AG04449 (cell line): Measurements from ENCODE around the gene LCN2.

Source experiments
- CTCF ChIA-PET: fragments of 350-600 bp; formaldehyde crosslinking; extraction: SDS; loops from one replicate; lab custom pipeline; 2021; ENCODE audit warnings: antibody characterized with exemption; lab: Yijun Ruan, JAX
- POLR2A ChIA-PET: fragments of 400-600, 350-600 bp; formaldehyde crosslinking; extraction: SDS; loops from one replicate; lab custom pipeline; 2020; ENCODE audit warnings: antibody characterized with exemption, inconsistent platforms; lab: Yijun Ruan, JAX
- DNase-seq: peaks from one replicate; pipeline ENCODE4 v3.0.0-alpha.2; 2010; ENCODE audit warnings: low read depth, low spot score
- H3K4me3 ChIP-seq: 2 replicates; pipeline ENCODE4 v1.5.1; 2011; ENCODE audit warnings: low read depth, mild to moderate bottlenecking, control low read depth, low read length
- CTCF ChIP-seq: IDR thresholded peaks from one replicate; pipeline ENCODE4 v1.5.1; 2011; ENCODE audit warnings: mild to moderate bottlenecking, moderate library complexity, low read length, control low read depth, inconsistent platforms; ENCODE audit not compliant: insufficient read depth; ENCODE audit errors: missing control alignments

The LCN2 gene

GRCh38 chr9:128188209-128188608 is 39.0 kb downstream of the LCN2 start:
- H3K4me3 ChIP-seq = no peak overlapping the region
- no peak for TF ChIP-seq CTCF
- CTCF ChIA-PET = interaction anchor here (0.7 to 1.7 kb wide), 6 partner anchors 8 to 27 kb away, joined by 3 to 7 read pairs (median 5); partner anchors contain the start of gene DNM1
- POLR2A ChIA-PET = no interaction called here
- no peak for DNase-seq

- DNase-seq = no peak
- ChIA-PET CTCF (interaction anchor here (1.2 to 3.5 kb wide), 11 partner anchors 7 to 57 kb away, joined by 3 to 33 read pairs (median 7); partner anchors contain the start of gene DNM1), POLR2A (interaction anchor here (1.0 kb wide), 1 partner anchor 53 kb away, joined by 3 read pairs; no protein-coding TSS in a partner anchor)
- no peak for TF ChIP-seq CTCF
- H3K4me3 ChIP-seq = peak overlapping the region; percentile 20
Observed at GRCh38 chr9:128190013-128190412, 40.8 kb downstream of the LCN2 start.

GRCh38 chr9:128190516-128191405 is 41.5 kb downstream of the LCN2 start:
- H3K4me3 ChIP-seq = peak overlapping the region; percentile 82
- TF ChIP-seq CTCF = no peak
- DNase-seq = no peak
- ChIA-PET CTCF (interaction anchor here (0.9 to 3.5 kb wide), 15 partner anchors 8 to 151 kb away, joined by 3 to 33 read pairs (median 5); partner anchors contain the start of gene DNM1), POLR2A (interaction anchor here (0.7 to 1.0 kb wide), 2 partner anchors 26 to 54 kb away, joined by 3 read pairs; no protein-coding TSS in a partner anchor)

GRCh38 chr9:128191406-128192046 is 42.3 kb downstream of the LCN2 start, which contains the start of gene CIZ1:
TSS of gene CIZ1 (minus strand) at chr9:128191572. CDS start at chr9:128190857, 715 bp downstream.
- POLR2A ChIA-PET = interaction anchor here (0.7 kb wide), 1 partner anchor 25 kb away, joined by 3 read pairs; no protein-coding TSS in a partner anchor
- DNase-seq = no peak
- CTCF ChIA-PET = interaction anchor here (0.9 to 3.5 kb wide), 15 partner anchors 9 to 150 kb away, joined by 3 to 33 read pairs (median 5); partner anchors contain the start of gene DNM1
- TF ChIP-seq CTCF = peak; percentile 80
- H3K4me3 ChIP-seq = peak within 1 kb of the TSS; percentile 82

GRCh38 chr9:128192601-128193371 is 43.5 kb downstream of the LCN2 start:
- CTCF ChIA-PET = interaction anchor here (0.7 to 3.5 kb wide), 5 partner anchors 7 to 24 kb away, joined by 3 to 33 read pairs (median 4); partner anchors contain the start of gene DNM1

More at GRCh38 chr9:128192601-128193371, 43.5 kb downstream of the LCN2 start:
- POLR2A ChIA-PET = no interaction called here
- no peak for DNase-seq
- H3K4me3 ChIP-seq = peak overlapping the region; percentile 24
- TF ChIP-seq CTCF = no peak
